Skeletal muscle tissue (tissue), 4 donors: ENCODE data around the gene DYRK1A. TPM values are rescaled to one million over a fixed set of nuclear protein-coding genes. Genes with fewer than 3 reads are reported as not detected.

ENCODE experiments used
- H3K27ac ChIP-seq: one replicate; pipeline ENCODE4 v1.7.0; 2013; ENCODE audit warnings: mild to moderate bottlenecking, low read depth, low read length, inconsistent platforms
- H3K27me3 ChIP-seq, 3 donors: one replicate each; pipeline ENCODE4 v1.7.0; 2013; ENCODE audit warnings: low read length in 3 of 3; ENCODE audit not compliant: control insufficient read depth in 3 of 3, insufficient read depth in 3 of 3
- H3K36me3 ChIP-seq, 3 donors: one replicate each; pipeline ENCODE4 v1.7.0; 2013; ENCODE audit warnings: low read length in 3 of 3; ENCODE audit not compliant: control insufficient read depth in 3 of 3, insufficient read depth in 3 of 3
- H3K4me1 ChIP-seq, 3 donors: one replicate each; pipeline ENCODE4 v1.7.0; 2013; ENCODE audit warnings: low read length in 3 of 3, mild to moderate bottlenecking in 3 of 3; ENCODE audit not compliant: control insufficient read depth in 3 of 3, insufficient read depth in 3 of 3
- H3K4me3 ChIP-seq, 3 donors: one replicate each; pipeline ENCODE4 v1.7.0; 2013; ENCODE audit warnings: low read length in 3 of 3
- H3K9ac ChIP-seq, 3 donors: one replicate each; pipeline ENCODE4 v1.7.0; 2013; ENCODE audit warnings: low read length in 3 of 3, mild to moderate bottlenecking in 3 of 3, moderate library complexity in 2 of 3, low read depth in 1 of 3
- H3K9me3 ChIP-seq, 3 donors: one replicate each; pipeline ENCODE4 v1.7.0; 2013; ENCODE audit warnings: low read length in 3 of 3; ENCODE audit not compliant: control insufficient read depth in 3 of 3
- total RNA-seq: library from RNA; depleted of rRNA; stranded (reverse); fragments of >200 nt; gene quantifications from one replicate; pipeline ENCODE4 v1.2.3, GENCODE V29; 2014
- donor health status: Osteomylitis.

Gene DYRK1A
- total RNA-seq, 1 donor from 2014 or later, result 104 TPM

DNA sequence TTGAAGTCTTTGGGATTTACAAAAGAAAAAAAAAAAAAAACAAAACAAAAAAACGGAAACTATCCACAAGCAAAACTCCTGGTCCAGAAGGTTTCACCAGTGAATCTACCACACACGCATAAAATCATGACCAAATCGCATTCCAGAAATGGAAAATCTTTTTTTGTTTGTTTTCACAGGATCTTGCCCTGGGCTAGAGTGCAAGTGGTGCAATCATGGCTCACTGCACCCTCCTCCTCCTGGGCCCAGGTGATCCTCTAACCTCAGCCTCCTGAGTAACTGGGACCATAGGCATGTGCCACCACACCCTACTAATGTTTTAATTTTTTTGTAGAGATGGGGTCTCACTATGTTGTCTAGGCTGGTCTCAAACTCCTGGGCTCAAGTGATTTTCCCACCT is 100.5 kb downstream of the DYRK1A start:
- Histone ChIP-seq H3K9ac (no peak overlapping the region), H3K36me3 (no peaks in the 10 kb centered on the region), H3K4me1 (peaks cover 21 to 32% (median 25%) of the 10 kb centered on the region in 3 donors), H3K27me3 (no peaks in the 10 kb centered on the region), H3K9me3 (no peaks in the 10 kb centered on the region), H3K4me3 (no peak overlapping the region), H3K27ac (no peak overlapping the region)

DNA sequence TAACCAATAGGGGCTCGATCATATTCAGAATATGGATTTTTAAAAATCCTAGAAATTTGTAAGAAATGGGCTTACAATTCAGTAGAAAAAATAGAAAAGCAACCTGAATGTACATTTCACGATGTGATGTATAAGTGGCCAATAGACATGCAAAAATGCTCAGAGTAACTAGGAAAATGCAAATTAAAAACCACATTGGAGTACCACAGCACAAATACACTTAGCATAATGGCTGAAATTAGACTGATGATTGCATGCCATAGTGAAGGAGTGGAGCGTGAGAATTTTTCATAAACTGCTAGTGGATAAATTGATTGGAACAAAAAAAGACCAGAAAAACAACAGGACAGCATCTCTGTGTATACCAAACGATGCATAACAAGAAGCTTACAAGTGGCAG is 102.3 kb downstream of the DYRK1A start:
- Histone ChIP-seq H3K4me3 (no peak overlapping the region), H3K4me1 (peaks cover 7 to 21% (median 19%) of the 10 kb centered on the region in 3 donors), H3K27ac (no peak overlapping the region), H3K9me3 (no peaks in the 10 kb centered on the region), H3K27me3 (no peaks in the 10 kb centered on the region), H3K36me3 (peaks cover 0 to 3% (median 0%) of the 10 kb centered on the region in 3 donors), H3K9ac (no peak overlapping the region)

DNA sequence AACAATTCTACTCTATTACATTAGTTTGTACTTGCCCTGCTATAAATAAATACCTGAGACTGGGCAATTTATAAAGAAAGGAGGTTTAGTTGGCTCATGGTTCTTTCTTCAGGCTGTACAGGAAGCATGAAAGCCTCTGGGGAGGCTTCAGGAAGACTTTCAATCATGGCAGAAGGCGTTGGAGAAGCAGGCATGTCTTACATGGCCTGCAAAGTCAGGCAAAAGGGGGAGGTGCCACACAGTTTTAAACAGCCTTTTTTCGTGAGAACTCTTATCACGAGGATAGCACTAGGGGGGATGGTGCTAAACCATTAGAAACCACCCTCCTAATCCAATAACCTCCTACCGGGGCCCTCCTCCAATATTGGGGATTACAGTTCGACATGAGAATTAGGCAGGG is 102.9 kb downstream of the DYRK1A start:
- H3K36me3 ChIP-seq, result peaks cover 0 to 3% (median 0%) of the 10 kb centered on the region in 3 donors
- no peak overlapping the region for H3K4me3 ChIP-seq
- no peak overlapping the region for H3K9ac ChIP-seq
- no peaks in the 10 kb centered on the region for H3K27me3 ChIP-seq
- no peaks in the 10 kb centered on the region for H3K9me3 ChIP-seq
- no peak overlapping the region for H3K27ac ChIP-seq
- H3K4me1 ChIP-seq, result peaks cover 6 to 19% (median 17%) of the 10 kb centered on the region in 3 donors

DNA sequence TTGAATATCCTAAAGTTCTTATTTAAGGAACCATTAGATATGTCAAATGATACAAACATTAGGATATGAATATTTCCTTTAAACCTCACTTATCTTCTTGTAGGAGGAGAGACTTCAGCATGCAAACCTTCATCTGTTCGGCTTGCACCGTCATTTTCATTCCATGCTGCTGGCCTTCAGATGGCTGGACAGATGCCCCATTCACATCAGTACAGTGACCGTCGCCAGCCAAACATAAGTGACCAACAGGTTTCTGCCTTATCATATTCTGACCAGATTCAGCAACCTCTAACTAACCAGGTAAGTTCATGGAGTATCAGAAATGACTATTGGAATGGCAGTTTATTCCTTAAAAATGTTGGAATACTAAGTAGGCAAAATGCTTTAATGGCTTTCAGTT is 106.0 kb downstream of the DYRK1A start:
- Histone ChIP-seq H3K9ac (no peak overlapping the region), H3K27me3 (no peaks in the 10 kb centered on the region), H3K9me3 (no peaks in the 10 kb centered on the region), H3K36me3 (peaks cover 0 to 3% (median 0%) of the 10 kb centered on the region in 3 donors), H3K4me3 (no peak overlapping the region), H3K27ac (no peak overlapping the region), H3K4me1 (peaks cover 16 to 37% (median 30%) of the 10 kb centered on the region in 3 donors)

DNA sequence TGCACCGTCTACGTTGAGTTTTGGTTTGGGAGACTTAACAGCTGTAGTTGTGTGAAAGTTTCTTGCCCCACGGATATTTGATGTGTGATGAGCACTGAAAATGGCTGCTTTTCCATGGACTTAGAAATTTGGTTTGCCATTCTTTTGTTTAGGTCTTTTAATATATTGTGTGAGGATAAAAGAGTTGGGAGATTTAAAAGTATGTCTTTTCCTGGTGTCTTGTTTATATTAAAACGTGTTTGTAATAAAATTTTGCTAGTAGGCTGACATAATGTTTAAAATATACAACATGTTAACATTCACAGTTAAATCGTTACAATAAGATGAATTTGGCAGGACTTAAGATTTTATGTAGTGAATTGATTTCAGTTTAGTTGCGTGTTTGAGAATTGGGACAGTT is 106.9 kb downstream of the DYRK1A start:
- H3K9me3 ChIP-seq, result no peaks in the 10 kb centered on the region
- H3K9ac ChIP-seq, result no peak overlapping the region
- H3K27ac ChIP-seq, result no peak overlapping the region
- H3K27me3 ChIP-seq, result no peaks in the 10 kb centered on the region
- H3K4me3 ChIP-seq, result no peak overlapping the region
- H3K4me1 ChIP-seq, result peaks cover 20 to 37% (median 32%) of the 10 kb centered on the region in 3 donors
- peaks cover 0 to 3% (median 0%) of the 10 kb centered on the region in 3 donors for H3K36me3 ChIP-seq

DNA sequence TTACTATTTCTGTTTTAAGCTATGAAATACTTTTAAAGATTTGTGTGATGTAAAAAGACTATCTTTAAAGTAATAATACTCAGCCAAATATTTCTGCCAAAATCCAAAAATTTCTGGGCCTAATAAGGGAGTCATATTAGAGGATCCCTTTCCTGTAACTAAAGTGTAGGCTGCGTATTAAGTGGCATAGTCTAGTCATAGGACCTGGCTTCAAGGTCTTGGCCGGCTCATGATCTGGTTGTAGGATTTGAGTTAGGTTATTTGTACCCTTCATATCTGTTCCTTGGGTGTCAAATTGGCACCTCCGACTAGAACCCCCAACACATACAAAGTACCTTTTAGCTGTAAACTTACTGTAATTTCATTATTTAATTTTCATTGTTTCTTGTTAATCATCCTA is 107.8 kb downstream of the DYRK1A start:
- no peak overlapping the region for H3K9ac ChIP-seq
- H3K4me1 ChIP-seq, result peaks cover 25 to 37% (median 32%) of the 10 kb centered on the region in 3 donors
- peaks cover 0 to 3% (median 0%) of the 10 kb centered on the region in 3 donors for H3K36me3 ChIP-seq
- H3K9me3 ChIP-seq, result no peaks in the 10 kb centered on the region
- H3K4me3 ChIP-seq, result no peak overlapping the region
- H3K27me3 ChIP-seq, result no peaks in the 10 kb centered on the region
- no peak overlapping the region for H3K27ac ChIP-seq

DNA sequence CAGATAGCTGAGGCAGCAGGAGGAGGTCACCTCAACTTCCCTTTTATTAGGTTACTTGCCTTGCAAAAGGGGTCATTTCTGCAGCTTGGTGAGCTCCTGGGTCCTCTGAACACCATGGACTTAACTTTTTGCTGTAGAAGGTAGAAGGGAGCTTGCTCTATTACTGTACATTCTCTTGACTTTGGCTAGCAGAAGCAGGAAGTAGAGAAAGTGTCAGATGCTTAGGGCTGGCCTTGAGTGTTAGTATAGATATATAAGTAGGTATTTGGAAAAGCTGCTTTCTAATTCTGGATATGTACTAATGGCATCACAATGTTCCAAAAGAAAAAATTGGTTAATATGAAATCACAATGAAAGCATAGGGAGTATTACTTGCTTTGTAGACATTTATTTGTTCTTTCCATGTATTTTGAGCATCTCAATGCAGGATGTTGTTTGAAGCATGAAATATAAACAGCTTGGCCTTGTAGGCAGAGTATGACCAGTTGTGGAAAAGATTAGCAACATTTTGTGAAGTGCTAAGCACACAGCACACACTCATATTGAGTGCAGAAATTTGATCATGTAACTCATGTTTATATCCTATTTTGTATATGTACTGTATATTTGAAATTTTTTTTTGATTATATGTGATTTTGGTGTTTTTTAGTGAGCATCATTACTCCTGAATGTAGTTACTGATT is 108.8 kb downstream of the DYRK1A start:
- Histone ChIP-seq H3K4me1 (peaks cover 25 to 37% (median 32%) of the 10 kb centered on the region in 3 donors), H3K27ac (peak overlapping the region; percentile 1), H3K9me3 (no peaks in the 10 kb centered on the region), H3K9ac (no peak overlapping the region), H3K4me3 (no peak overlapping the region), H3K36me3 (peaks cover 0 to 3% (median 0%) of the 10 kb centered on the region in 3 donors), H3K27me3 (no peaks in the 10 kb centered on the region)

DNA sequence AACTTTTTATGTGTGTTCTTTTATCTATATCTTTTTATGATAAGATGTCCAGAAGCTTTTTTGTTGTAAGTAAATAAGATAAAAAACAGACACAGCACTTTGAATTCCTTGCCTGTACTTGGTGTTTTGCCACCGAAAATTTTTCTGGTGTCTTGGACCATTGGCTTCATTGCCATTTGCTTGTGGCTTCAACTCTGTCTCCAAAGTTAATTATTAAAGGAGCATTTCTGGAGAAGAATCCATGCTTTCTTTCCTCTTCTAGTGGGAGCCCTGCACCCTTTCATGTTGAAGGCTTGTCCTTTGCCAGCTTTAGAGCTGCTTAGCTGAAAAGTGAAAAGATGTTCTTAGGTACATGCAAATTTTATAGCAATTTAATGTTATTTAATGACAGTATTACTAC is 112.2 kb downstream of the DYRK1A start:
- Histone ChIP-seq H3K27me3 (no peaks in the 10 kb centered on the region), H3K27ac (no peak overlapping the region), H3K4me1 (peaks cover 18 to 25% (median 22%) of the 10 kb centered on the region in 3 donors), H3K4me3 (no peak overlapping the region), H3K36me3 (peaks cover 0 to 13% (median 7%) of the 10 kb centered on the region in 3 donors), H3K9me3 (no peaks in the 10 kb centered on the region), H3K9ac (no peak overlapping the region)

DNA sequence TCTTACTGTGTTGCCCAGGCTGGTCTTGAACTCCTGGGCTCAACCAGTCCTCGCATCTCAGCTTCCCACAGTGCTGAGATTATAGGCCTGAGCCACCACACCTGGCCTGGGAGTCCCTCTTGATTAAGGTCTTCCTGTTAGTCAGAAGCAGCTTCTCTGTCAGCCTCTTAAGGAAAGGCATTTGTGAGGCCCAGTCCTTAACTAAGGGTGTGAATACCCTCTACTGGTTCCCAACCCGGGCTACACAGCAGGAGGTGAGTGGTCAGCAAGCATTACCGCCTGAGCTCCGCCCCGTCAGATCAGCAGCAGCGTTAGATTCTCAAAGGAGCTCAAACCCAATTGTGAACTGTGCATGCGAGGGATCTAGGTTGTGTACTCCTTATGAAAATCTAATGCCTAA is 117.2 kb downstream of the DYRK1A start:
- H3K27ac ChIP-seq, result no peak overlapping the region

DNA sequence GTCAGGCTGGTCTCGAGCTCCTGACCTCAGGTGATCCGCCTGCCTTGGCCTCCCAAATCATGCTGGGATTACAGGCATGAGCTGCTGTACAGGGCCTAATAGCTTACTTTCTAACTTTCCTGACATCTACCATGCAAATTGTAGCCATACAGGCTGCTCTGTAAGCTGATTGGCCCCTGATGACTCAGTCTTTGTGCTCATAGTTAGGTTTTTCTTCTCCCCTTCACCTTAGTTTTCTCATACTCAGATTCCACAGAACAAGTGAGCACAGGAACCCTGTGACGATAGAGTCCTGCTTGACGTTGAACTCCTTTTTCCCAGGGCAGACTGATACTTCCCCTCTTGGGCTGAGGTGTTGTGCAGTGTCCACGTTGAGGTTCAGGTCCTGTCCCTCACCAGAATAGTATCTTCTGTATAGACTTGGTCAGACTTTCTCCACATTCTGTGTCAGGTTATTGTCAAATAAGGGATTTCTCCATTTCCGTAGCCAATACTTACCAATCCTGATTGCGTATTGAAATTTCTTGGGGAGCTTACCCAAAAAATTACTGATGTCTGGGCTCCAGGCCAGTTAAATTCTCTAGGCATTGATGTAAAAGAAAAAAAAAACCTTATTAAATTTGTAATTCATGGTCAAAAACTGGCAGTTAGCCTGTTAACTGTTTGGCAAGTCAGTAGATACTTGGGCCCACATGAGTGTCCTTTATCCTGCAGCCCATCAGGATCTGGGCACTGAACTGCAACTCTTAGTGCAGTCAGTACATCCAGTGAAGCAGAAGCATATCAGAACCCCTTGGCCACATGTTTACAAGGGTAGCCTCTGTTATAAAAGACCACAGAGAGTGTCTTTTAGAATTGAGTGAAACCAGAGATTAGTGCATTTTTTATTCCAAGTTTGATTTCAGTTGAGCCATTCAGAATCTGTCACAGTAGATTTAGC is 118.2 kb downstream of the DYRK1A start:
- Histone ChIP-seq H3K27me3 (no peaks in the 10 kb centered on the region), H3K9ac (no peak overlapping the region), H3K9me3 (no peaks in the 10 kb centered on the region), H3K4me1 (peaks cover 0 to 2% (median 0%) of the 10 kb centered on the region in 3 donors), H3K27ac (no peak overlapping the region), H3K36me3 (peaks cover 0 to 22% (median 22%) of the 10 kb centered on the region in 3 donors), H3K4me3 (no peak overlapping the region)

More for the DNA sequence above, 117.2 kb downstream of the DYRK1A start:
- no peaks in the 10 kb centered on the region for H3K9me3 ChIP-seq
- no peaks in the 10 kb centered on the region for H3K27me3 ChIP-seq
- H3K36me3 ChIP-seq, result peaks cover 0 to 22% (median 22%) of the 10 kb centered on the region in 3 donors
- no peak overlapping the region for H3K9ac ChIP-seq
- no peak overlapping the region for H3K4me3 ChIP-seq
- peaks cover 0 to 3% (median 0%) of the 10 kb centered on the region in 3 donors for H3K4me1 ChIP-seq
